Measurements from ENCODE around the gene TMEM203. TPM values are rescaled to one million over a fixed set of nuclear protein-coding genes. Genes with fewer than 3 reads are reported as not detected.

TMEM203 gene
- polyA plus RNA-seq, 6 donors from 2014 or later = 119 to 191 (median 142) TPM

DNA sequence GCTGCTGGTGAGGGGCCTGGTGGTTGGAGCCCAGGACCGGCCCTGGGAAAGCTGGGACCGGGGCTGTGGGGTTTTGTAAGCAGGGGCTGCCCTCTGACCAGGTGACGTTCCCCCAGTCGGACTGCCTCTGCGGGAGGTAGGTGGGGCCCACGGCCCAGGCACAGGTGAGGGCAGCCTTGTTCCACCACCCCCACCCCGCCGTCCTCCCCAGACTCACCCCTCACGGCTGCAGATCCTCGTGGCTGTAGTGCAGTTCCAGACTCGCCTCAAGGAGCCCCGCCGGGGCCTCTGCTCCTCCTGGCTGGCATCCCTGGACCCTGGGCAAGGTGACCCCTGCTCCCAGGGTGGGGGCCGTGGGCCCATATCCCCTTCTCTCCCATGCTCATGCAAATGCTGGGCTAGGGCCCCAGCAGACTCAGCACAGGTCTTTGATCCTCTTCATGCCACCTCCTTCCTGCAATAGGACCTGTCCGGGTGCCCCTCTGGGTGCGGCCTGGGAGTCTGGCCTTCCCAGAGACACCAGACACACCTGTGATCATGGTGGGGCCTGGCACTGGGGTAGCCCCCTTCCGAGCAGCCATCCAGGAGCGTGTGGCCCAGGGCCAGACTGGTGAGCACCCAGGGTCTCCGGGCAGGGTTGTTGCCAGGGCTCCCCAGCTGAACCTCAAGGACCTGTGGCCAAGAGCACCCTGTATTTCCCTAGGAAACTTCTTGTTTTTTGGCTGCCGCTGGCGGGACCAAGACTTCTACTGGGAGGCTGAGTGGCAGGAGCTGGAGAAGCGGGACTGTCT lies 9.9 kb upstream of the TMEM203 start:
- Mint-ChIP-seq H3K27ac (no peak overlapping the region), H3K9me3 (no peaks in the 10 kb centered on the region)
- ATAC-seq (ENCODE audit: low read depth in 2 of 2) = no peak

GRCh38 chr9:137214620-137215019 lies 9.2 kb upstream of the TMEM203 start:
- H3K27me3 Mint-ChIP-seq = no peaks in the 10 kb centered on the region
- no peak for ATAC-seq (ENCODE audit: low read depth in 2 of 2)
- DNase-seq = no peak
- H3K36me3 Mint-ChIP-seq = no peaks in the 10 kb centered on the region
- H3K27ac Mint-ChIP-seq = no peak overlapping the region
- H3K9me3 Mint-ChIP-seq = no peaks in the 10 kb centered on the region
- H3K4me3 Mint-ChIP-seq = no peak overlapping the region
- peaks cover 4 to 7% (median 5%) of the 10 kb centered on the region in 3 donors for H3K4me1 Mint-ChIP-seq

More for the DNA sequence above, 9.9 kb upstream of the TMEM203 start:
- no peaks in the 10 kb centered on the region for H3K36me3 Mint-ChIP-seq
- H3K4me3 Mint-ChIP-seq = no peak overlapping the region
- no peaks in the 10 kb centered on the region for H3K27me3 Mint-ChIP-seq
- peaks cover 4 to 7% (median 5%) of the 10 kb centered on the region in 3 donors for H3K4me1 Mint-ChIP-seq
- DNase-seq = no peak

- no peaks in the 10 kb centered on the region for H3K27me3 Mint-ChIP-seq
- peaks cover 5 to 11% (median 7%) of the 10 kb centered on the region in 3 donors for H3K4me1 Mint-ChIP-seq
- H3K9me3 Mint-ChIP-seq = no peaks in the 10 kb centered on the region
- peak overlapping the region in 1 of 6 donors; percentile 37 for H3K27ac Mint-ChIP-seq
- no peaks in the 10 kb centered on the region for H3K36me3 Mint-ChIP-seq
- H3K4me3 Mint-ChIP-seq = peak overlapping the region in 2 of 8 donors; percentile 56 to 69
- ATAC-seq (ENCODE audit: low read depth in 2 of 2) = no peak
- DNase-seq = no peak
Observed at GRCh38 chr9:137213160-137214060, 8.0 kb upstream of the TMEM203 start.

- Mint-ChIP-seq H3K4me1 (peaks cover 7 to 16% (median 9%) of the 10 kb centered on the region in 3 donors), H3K27me3 (no peaks in the 10 kb centered on the region), H3K4me3 (peak overlapping the region in 1 of 8 donors; percentile 56), H3K36me3 (no peaks in the 10 kb centered on the region), H3K9me3 (no peaks in the 10 kb centered on the region), H3K27ac (no peak overlapping the region)
- DNase-seq (no peak), ATAC-seq (ENCODE audit: low read depth in 2 of 2) (no peak)
Observed at GRCh38 chr9:137212520-137212919, 7.1 kb upstream of the TMEM203 start.

- H3K27ac Mint-ChIP-seq = peak overlapping the region in 1 of 6 donors; percentile 65
- no peak for ATAC-seq (ENCODE audit: low read depth in 2 of 2)
- H3K9me3 Mint-ChIP-seq = no peaks in the 10 kb centered on the region
- no peaks in the 10 kb centered on the region for H3K27me3 Mint-ChIP-seq
- peaks cover 17 to 26% (median 19%) of the 10 kb centered on the region in 3 donors for H3K4me1 Mint-ChIP-seq
- no peaks in the 10 kb centered on the region for H3K36me3 Mint-ChIP-seq
- no peak overlapping the region for H3K4me3 Mint-ChIP-seq
- no peak for DNase-seq
Observed at GRCh38 chr9:137211532-137211931, 6.1 kb upstream of the TMEM203 start.

- ATAC-seq (ENCODE audit: low read depth in 2 of 2) (no peak), DNase-seq (no peak)
- Mint-ChIP-seq H3K9me3 (no peaks in the 10 kb centered on the region), H3K36me3 (no peaks in the 10 kb centered on the region), H3K4me1 (peaks cover 38 to 68% (median 51%) of the 10 kb centered on the region in 3 donors), H3K4me3 (peak overlapping the region; percentile 86 to 97 (median 93)), H3K27ac (peak overlapping the region in 4 of 6 donors; percentile 71 to 96 (median 85)), H3K27me3 (no peaks in the 10 kb centered on the region)
Observed at GRCh38 chr9:137206602-137207001, 1.2 kb upstream of the TMEM203 start.

- no peaks in the 10 kb centered on the region for H3K36me3 Mint-ChIP-seq
- ATAC-seq (ENCODE audit: low read depth in 2 of 2) = no peak
- no peaks in the 10 kb centered on the region for H3K27me3 Mint-ChIP-seq
- H3K4me3 Mint-ChIP-seq = peak overlapping the region; percentile 92 to 97 (median 93)
- H3K9me3 Mint-ChIP-seq = no peaks in the 10 kb centered on the region
- H3K4me1 Mint-ChIP-seq = peaks cover 32 to 71% (median 56%) of the 10 kb centered on the region in 3 donors
- H3K27ac Mint-ChIP-seq = peak overlapping the region; percentile 92 to 98 (median 96)
- no peak for DNase-seq
Observed at GRCh38 chr9:137204731-137205125, 720 bp downstream of the TMEM203 start.

DNA sequence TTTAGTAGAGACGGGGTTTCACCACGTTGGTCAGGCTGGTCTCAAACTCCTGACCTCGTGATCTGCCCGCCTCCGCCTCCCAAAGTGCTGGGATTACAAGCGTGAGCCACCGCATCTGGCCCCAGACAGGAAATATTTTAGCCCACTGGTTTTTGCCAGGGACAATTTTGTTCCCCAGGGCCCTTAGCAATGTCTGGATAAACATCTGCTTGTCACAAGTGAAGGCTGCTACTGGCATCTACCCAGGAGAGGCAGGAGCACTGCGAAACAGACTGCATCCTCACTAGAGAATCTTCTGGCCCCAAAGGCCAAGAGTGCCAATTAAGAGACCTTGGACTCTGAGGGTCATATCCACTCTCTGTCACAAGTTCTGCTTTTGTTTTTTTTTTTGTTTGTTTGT lies 2.5 kb downstream of the TMEM203 start:
- H3K27me3 Mint-ChIP-seq = no peaks in the 10 kb centered on the region
- no peaks in the 10 kb centered on the region for H3K36me3 Mint-ChIP-seq
- peak overlapping the region in 1 of 6 donors; percentile 28 for H3K27ac Mint-ChIP-seq
- ATAC-seq (ENCODE audit: low read depth in 2 of 2) (no peak), DNase-seq (no peak)
- H3K4me1 Mint-ChIP-seq = peaks cover 34 to 64% (median 60%) of the 10 kb centered on the region in 3 donors
- no peaks in the 10 kb centered on the region for H3K9me3 Mint-ChIP-seq
- H3K4me3 Mint-ChIP-seq = peak overlapping the region in 4 of 8 donors; percentile 51 to 92 (median 66)

DNA sequence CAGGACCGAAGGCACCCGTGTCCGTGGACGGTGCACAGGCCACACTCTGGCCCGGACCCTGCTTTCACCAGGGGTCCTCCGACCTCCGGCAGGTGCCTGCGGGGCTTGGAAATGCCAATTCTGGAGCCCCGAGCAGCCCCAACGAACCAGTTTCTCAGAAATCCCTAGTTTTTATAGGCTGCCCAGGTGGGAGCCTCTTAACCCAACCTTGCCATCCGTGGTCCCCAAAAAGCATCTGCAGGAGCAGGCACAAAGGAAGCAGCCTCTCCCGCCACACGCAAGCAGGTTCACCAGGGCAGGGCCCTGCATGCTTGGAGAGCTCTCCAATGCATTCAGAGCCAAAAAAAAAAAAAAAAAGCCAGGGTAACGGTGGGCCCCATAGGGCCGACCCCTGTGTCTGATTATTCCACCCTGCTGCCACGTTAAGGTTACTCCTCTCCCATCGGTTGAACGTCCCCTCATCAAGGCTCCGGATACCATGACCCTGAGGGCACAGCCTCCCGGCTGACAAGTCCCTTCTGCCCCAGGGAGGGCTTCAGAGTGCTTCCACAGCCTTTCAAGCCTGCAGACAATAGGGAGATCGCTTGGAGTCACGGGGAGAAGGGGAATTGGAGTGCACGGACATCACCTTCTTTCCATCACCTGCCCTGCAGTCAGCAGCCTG lies 4.1 kb downstream of the TMEM203 start:
- H3K4me1 Mint-ChIP-seq = peaks cover 23 to 50% (median 48%) of the 10 kb centered on the region in 3 donors
- peak overlapping the region; percentile 81 to 92 (median 87) for H3K4me3 Mint-ChIP-seq
- no peaks in the 10 kb centered on the region for H3K36me3 Mint-ChIP-seq
- no peak for ATAC-seq (ENCODE audit: low read depth in 2 of 2)
- no peaks in the 10 kb centered on the region for H3K27me3 Mint-ChIP-seq
- H3K9me3 Mint-ChIP-seq = no peaks in the 10 kb centered on the region
- no peak for DNase-seq
- H3K27ac Mint-ChIP-seq = peak overlapping the region; percentile 72 to 95 (median 86)

GRCh38 chr9:137200311-137201204 lies 4.9 kb downstream of the TMEM203 start, which contains the start of gene TPRN:
Gene TPRN (minus strand): TSS chr9:137200741. CDS start chr9:137200711, 30 bp downstream.
- H3K27ac Mint-ChIP-seq = peak within 1 kb of the TSS; percentile 72 to 95 (median 87)
- peak; percentile 99 for DNase-seq
- no peaks in the 10 kb centered on the region for H3K36me3 Mint-ChIP-seq
- H3K27me3 Mint-ChIP-seq = no peaks in the 10 kb centered on the region
- peaks cover 15 to 42% (median 40%) of the 10 kb centered on the region in 3 donors for H3K4me1 Mint-ChIP-seq
- peak within 1 kb of the TSS; percentile 84 to 92 (median 87) for H3K4me3 Mint-ChIP-seq
- H3K9me3 Mint-ChIP-seq = no peaks in the 10 kb centered on the region
- peak; percentile 87 to 89 for ATAC-seq (ENCODE audit: low read depth in 2 of 2)

DNA sequence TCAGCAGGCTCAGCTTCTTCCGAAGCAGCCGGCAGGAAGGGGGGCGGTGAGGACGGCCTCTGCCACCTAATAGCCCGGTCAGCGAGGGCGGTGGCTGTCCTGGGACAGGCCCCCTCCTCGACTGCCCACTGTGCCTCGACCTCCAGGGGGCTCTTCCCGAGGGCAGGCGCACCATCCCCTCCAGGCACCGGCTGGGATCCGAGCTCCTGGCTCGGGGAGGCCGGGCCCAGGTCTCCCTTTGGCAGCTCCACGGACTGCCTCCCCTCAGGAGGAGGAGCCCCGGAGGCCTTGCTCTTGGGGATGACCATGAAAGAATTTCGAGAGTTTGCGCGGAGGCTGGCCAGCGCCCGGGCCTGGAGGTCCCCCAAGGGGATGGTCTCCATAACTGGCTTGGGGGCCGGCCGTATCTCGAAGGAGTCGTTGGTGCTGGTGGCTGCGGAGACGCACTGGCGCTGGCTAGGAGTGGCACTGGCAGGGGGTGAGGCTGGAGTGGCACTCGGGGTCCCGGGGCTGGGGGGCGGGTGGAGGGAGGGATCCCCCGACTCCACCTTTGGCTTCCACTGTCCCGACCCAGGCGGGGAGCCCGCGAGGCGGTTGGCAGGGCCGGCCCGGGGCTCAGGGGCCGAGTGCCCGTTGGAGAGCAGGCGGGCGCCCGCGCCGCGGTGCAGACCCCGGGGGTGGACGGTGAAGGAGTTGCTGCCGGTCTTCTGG lies 5.9 kb downstream of the TMEM203 start:
- ATAC-seq (ENCODE audit: low read depth in 2 of 2) (no peak), DNase-seq (no peak)
- Mint-ChIP-seq H3K4me1 (peaks cover 17 to 39% (median 34%) of the 10 kb centered on the region in 3 donors), H3K4me3 (peak overlapping the region; percentile 66 to 91 (median 82)), H3K36me3 (no peaks in the 10 kb centered on the region), H3K27ac (peak overlapping the region in 3 of 6 donors; percentile 84 to 89 (median 86)), H3K27me3 (no peaks in the 10 kb centered on the region), H3K9me3 (no peaks in the 10 kb centered on the region)

DNA sequence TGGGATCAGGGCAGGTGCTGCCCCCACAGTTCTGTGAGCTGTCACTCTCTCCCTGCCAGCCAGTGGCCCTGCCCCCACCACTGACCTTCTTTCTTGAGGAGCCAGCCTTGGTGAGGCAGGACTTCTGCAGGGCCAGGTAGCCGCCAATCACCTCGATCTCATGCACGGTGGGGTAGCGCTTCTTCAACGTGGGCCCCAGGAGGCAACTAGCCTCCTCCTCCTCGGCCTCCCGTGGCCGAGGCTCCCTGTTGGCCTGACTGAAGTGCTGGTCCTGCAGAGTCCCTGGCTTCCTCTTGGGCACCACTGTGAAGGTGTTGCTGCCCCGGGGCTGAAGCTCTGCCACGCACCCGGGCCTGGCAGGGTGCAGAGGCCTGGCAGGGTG lies 6.6 kb downstream of the TMEM203 start:
- Mint-ChIP-seq H3K9me3 (no peaks in the 10 kb centered on the region), H3K27me3 (no peaks in the 10 kb centered on the region), H3K36me3 (no peaks in the 10 kb centered on the region), H3K4me1 (peaks cover 11 to 32% (median 27%) of the 10 kb centered on the region in 3 donors), H3K4me3 (peak overlapping the region in 7 of 8 donors; percentile 2 to 84 (median 72)), H3K27ac (peak overlapping the region in 1 of 6 donors; percentile 13)
- DNase-seq (no peak), ATAC-seq (ENCODE audit: low read depth in 2 of 2) (no peak)

All from naive B cell (primary cell).